ENCODE results near the gene GCA. TPM values are rescaled to one million over a fixed set of nuclear protein-coding genes. Genes with fewer than 3 reads are reported as not detected.

The GCA gene
- total and polyA plus RNA-seq, 2 of the 8 experiments (the other 6 are each of a cell fraction or from before 2014, with no cell fraction given), result 37.4 to 42.0 TPM

GRCh38 chr2:162305901-162306300 is 38.0 kb upstream of the GCA start:
- no peaks in the 10 kb centered on the region for H3K23me2 ChIP-seq (ENCODE audit: low read depth, low read length)
- H3K27ac ChIP-seq (ENCODE audit: low read depth, low read length), result no peak overlapping the region
- no peak overlapping the region for H2BK120ac ChIP-seq (replicated peaks; ENCODE audit: low read depth, low read length)
- no peak overlapping the region for H2BK12ac ChIP-seq (ENCODE audit: low read depth, low read length)
- no peak overlapping the region for H4K91ac ChIP-seq (replicated peaks; ENCODE audit: insufficient read length, low read length)
- no peaks in the 10 kb centered on the region for H3K79me1 ChIP-seq (ENCODE audit: low read depth, low read length)
- no peak overlapping the region for H3K4me3 ChIP-seq (ENCODE audit: extremely low read depth in 1 of 4, insufficient read depth in 2 of 4, low read depth in 3 of 4, low read length in 4 of 4)
- no peak overlapping the region for H3K4me2 ChIP-seq (ENCODE audit: insufficient read depth in 1 of 2, low read depth in 2 of 2, low read length in 2 of 2)
- H3K18ac ChIP-seq (ENCODE audit: extremely low read depth, low read length), result no peak overlapping the region
- no peaks in the 10 kb centered on the region for H3K9me3 ChIP-seq (ENCODE audit: insufficient read depth in 2 of 2, low read depth in 1 of 2, low read length in 1 of 2)
- no peaks in the 10 kb centered on the region for H3K36me3 ChIP-seq (ENCODE audit: control insufficient read depth in 2 of 4, insufficient read depth in 4 of 4, low read length in 3 of 4)
- H3K4ac ChIP-seq (replicated peaks; ENCODE audit: insufficient read length, low read depth, low read length), result no peak overlapping the region
- H3K27me3 ChIP-seq (replicated peaks in 1 of 4; ENCODE audit: control insufficient read depth in 3 of 4, extremely low read depth in 1 of 4, insufficient read depth in 3 of 4, low read length in 3 of 4), result no peaks in the 10 kb centered on the region
- CTCF ChIA-PET (ENCODE audit: partially characterized antibody), result interaction anchor here (1.0 to 5.9 kb wide), 4 partner anchors 9 to 152 kb away, joined by 4 to 39 read pairs (median 6); no protein-coding TSS in a partner anchor
- H4K8ac ChIP-seq (ENCODE audit: extremely low read depth, insufficient read depth, low read length), result no peak overlapping the region
- FAIRE-seq (no peak), DNase-seq (ENCODE audit: low read depth in 1 of 2, low spot score in 2 of 2) (no peak)
- 89% methylated on average over 3 of the region's 3 CpGs; no CpG with 5 or more reads in 1 of the 2 experiments for whole genome bisulfite sequencing, 2 experiments (ENCODE audit: extremely low coverage in 1 of 2, insufficient coverage in 1 of 2, insufficient read length in 1 of 2, insufficient replicate concordance in 2 of 2, low coverage in 1 of 2, low lambda C conversion rate in 2 of 2, missing lambda C conversion rate in 1 of 2)
- H2BK15ac ChIP-seq (ENCODE audit: low read length), result no peak overlapping the region
- POLR2A ChIA-PET (ENCODE audit: partially characterized antibody), result no interaction called here
- H4K5ac ChIP-seq (ENCODE audit: insufficient read length, low read depth, low read length), result no peak overlapping the region
- no peaks in the 10 kb centered on the region for H4K20me1 ChIP-seq (replicated peaks in 1 of 2; ENCODE audit: control insufficient read depth in 1 of 2, insufficient read depth in 2 of 2, low read length in 2 of 2)
- H3K9ac ChIP-seq (replicated peaks in 1 of 4; ENCODE audit: extremely low read depth in 1 of 4, low read depth in 3 of 4, low read length in 3 of 4), result no peak overlapping the region
- H2BK20ac ChIP-seq (ENCODE audit: low read length), result no peak overlapping the region
- no peak overlapping the region for H2AFZ ChIP-seq (ENCODE audit: low read length)
- H3K56ac ChIP-seq (replicated peaks; ENCODE audit: insufficient read length, low read depth, low read length), result no peak overlapping the region
- no peak overlapping the region for H2AK5ac ChIP-seq (ENCODE audit: low read depth, low read length)
- no peak overlapping the region for H2BK5ac ChIP-seq (ENCODE audit: low read depth, low read length)
- no peaks in the 10 kb centered on the region for H3K4me1 ChIP-seq (replicated peaks in 1 of 4; ENCODE audit: control insufficient read depth in 3 of 4, insufficient read depth in 4 of 4, low read length in 3 of 4)
- no peak overlapping the region for H3K14ac ChIP-seq (ENCODE audit: insufficient read length)
- H3K79me2 ChIP-seq (ENCODE audit: control insufficient read depth in 1 of 2, insufficient read depth in 2 of 2, low read length in 2 of 2), result no peaks in the 10 kb centered on the region
- no peak overlapping the region for H3K23ac ChIP-seq (ENCODE audit: insufficient read length)
- no peak for TF ChIP-seq YY1 (IDR thresholded peaks at IDR 0.05; ENCODE audit: low read depth, low read length)
- no peak for TF ChIP-seq CHD2 (IDR thresholded peaks at IDR 0.05; ENCODE audit: low read length)
- no peak for TF ChIP-seq TAF7 (optimal IDR thresholded peaks at IDR 0.05; ENCODE audit: borderline replicate concordance, low read depth, low read length)
- no peak for TF ChIP-seq RXRA (IDR thresholded peaks at IDR 0.05; ENCODE audit: insufficient read depth, low read depth, low read length)
- TF ChIP-seq, protein P1, sequence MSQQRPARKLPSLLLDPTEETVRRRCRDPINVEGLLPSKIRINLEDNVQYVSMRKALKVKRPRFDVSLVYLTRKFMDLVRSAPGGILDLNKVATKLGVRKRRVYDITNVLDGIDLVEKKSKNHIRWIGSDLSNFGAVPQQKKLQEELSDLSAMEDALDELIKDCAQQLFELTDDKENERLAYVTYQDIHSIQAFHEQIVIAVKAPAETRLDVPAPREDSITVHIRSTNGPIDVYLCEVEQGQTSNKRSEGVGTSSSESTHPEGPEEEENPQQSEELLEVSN (IDR thresholded peaks at IDR 0.05), result no peak
- no peak for TF ChIP-seq JUN (IDR thresholded peaks at IDR 0.05; ENCODE audit: low read depth, low read length)
- TF ChIP-seq EZH2 (IDR thresholded peaks at IDR 0.05; ENCODE audit: low read depth, low read length, severe bottlenecking), result no peak
- TF ChIP-seq SP4 (IDR thresholded peaks at IDR 0.05; ENCODE audit: low read length), result no peak
- TF ChIP-seq CTCF (IDR thresholded peaks at IDR 0.05; ENCODE audit: control extremely low read depth in 1 of 3, insufficient read depth in 1 of 3, low read depth in 1 of 3, low read length in 3 of 3), result no peak
- TF ChIP-seq SAP30 (IDR thresholded peaks at IDR 0.05; ENCODE audit: insufficient read depth, insufficient replicate concordance, low read length), result no peak
- no peak for TF ChIP-seq CBX5 (IDR thresholded peaks at IDR 0.05; ENCODE audit: low read depth, low read length)

All from H1 (cell line).